Lower leg skin (tissue), 3 donors: Measurements from ENCODE around the gene SEMA3C.

ENCODE experiments used
- POLR2A ChIP-seq, 2 donors: fragments of 450-650 bp; IDR thresholded peaks; one replicate each; pipeline ENCODE4 v1.6.1; 2016 to 2017; ENCODE audit warnings: antibody characterized with exemption in 2 of 2, mild to moderate bottlenecking in 1 of 2, moderate library complexity in 1 of 2
- TF ChIP-seq, protein P1 (sequence below), 3 donors: fragments of 450-650 bp; IDR thresholded peaks; one replicate each; pipeline ENCODE4 v1.5.1; 2016; ENCODE audit warnings: antibody characterized with exemption in 3 of 3, mild to moderate bottlenecking in 3 of 3, moderate library complexity in 2 of 3

DNA sequence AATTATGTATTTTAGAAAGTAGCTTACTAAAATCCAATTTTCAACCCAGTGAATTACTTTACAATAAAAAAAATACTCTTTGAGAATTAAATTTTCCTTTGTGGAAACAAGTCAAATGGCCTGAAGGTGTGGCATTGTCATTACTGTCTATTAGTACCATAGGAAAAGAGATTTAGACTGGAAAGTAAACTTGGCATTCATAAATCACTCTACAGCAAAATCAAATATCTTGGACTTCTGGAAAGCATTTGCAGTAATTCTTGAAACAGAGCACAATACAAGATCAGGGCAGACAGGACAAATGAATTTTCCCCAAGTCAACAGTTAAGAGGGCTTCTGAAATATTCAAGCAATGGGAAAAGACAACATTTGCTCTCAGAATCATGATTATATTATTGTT, 28.0 kb upstream of the SEMA3C start:
- TF ChIP-seq, protein P1, sequence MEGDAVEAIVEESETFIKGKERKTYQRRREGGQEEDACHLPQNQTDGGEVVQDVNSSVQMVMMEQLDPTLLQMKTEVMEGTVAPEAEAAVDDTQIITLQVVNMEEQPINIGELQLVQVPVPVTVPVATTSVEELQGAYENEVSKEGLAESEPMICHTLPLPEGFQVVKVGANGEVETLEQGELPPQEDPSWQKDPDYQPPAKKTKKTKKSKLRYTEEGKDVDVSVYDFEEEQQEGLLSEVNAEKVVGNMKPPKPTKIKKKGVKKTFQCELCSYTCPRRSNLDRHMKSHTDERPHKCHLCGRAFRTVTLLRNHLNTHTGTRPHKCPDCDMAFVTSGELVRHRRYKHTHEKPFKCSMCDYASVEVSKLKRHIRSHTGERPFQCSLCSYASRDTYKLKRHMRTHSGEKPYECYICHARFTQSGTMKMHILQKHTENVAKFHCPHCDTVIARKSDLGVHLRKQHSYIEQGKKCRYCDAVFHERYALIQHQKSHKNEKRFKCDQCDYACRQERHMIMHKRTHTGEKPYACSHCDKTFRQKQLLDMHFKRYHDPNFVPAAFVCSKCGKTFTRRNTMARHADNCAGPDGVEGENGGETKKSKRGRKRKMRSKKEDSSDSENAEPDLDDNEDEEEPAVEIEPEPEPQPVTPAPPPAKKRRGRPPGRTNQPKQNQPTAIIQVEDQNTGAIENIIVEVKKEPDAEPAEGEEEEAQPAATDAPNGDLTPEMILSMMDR (IDR thresholded peaks at IDR 0.05): no peak
- TF ChIP-seq POLR2A (IDR thresholded peaks at IDR 0.05): no peak
